Lower lobe of right lung (tissue), 2 donors: ENCODE measurements around the gene RPEL1. TPM values are rescaled to one million over a fixed set of nuclear protein-coding genes. Genes with fewer than 3 reads are reported as not detected.
"Not testable (repeated sequence)": the region's sequence is repeated elsewhere in the genome, so short reads cannot be mapped to it uniquely, and the experiment has no call there.

Experiments
- ATAC-seq, 2 donors: fragments of 200-7000 bp; cut with Tn5 transposase; one replicate each; pipeline ENCODE4 v1.9.1; 2020 to 2022; ENCODE audit warnings: mild to moderate bottlenecking in 2 of 2, moderate library complexity in 2 of 2
- DNase-seq: peaks from one replicate; pipeline ENCODE4 v3.0.0-alpha.2; 2020
- H3K27ac ChIP-seq: fragments of 200-600 bp; one replicate; pipeline ENCODE4 v1.8.0; 2022
- H3K27me3 ChIP-seq: fragments of 200-600 bp; one replicate; pipeline ENCODE4 v1.8.0; 2022; ENCODE audit warnings: low read depth
- H3K36me3 ChIP-seq: fragments of 200-600 bp; one replicate; pipeline ENCODE4 v1.8.0; 2022; ENCODE audit warnings: mild to moderate bottlenecking
- H3K4me1 ChIP-seq: fragments of 200-600 bp; one replicate; pipeline ENCODE4 v1.8.0; 2022
- H3K4me3 ChIP-seq: fragments of 200-600 bp; one replicate; pipeline ENCODE4 v1.8.0; 2022; ENCODE audit warnings: mild to moderate bottlenecking
- H3K9me3 ChIP-seq: fragments of 200-600 bp; one replicate; pipeline ENCODE4 v1.8.0; 2022
- intact Hi-C: fragments of 100-400 bp; cut with DNase I; formaldehyde crosslinking; loops from one replicate; pipeline ENCODE4 v1.11.0; 2022
- total RNA-seq: library from RNA; stranded (reverse); fragmentation: NEBNext Ultra II Directional; extraction: Animal tissue kit (Norgen Biotek cat#: 25700); gene quantifications from one replicate; pipeline ENCODE4 v1.2.1, GENCODE V29; 2021
- TF ChIP-seq, protein P1 (sequence below): fragments of 200-600 bp; IDR thresholded peaks from one replicate; pipeline ENCODE4 v1.8.0; 2022; ENCODE audit warnings: antibody characterized with exemption, mild to moderate bottlenecking
- donor health status: DM: no; HTN: yes; CAD: no; lungs with severe emphysema.

The RPEL1 gene
- total RNA-seq, 1 donor from 2014 or later, result 0.30 TPM

DNA sequence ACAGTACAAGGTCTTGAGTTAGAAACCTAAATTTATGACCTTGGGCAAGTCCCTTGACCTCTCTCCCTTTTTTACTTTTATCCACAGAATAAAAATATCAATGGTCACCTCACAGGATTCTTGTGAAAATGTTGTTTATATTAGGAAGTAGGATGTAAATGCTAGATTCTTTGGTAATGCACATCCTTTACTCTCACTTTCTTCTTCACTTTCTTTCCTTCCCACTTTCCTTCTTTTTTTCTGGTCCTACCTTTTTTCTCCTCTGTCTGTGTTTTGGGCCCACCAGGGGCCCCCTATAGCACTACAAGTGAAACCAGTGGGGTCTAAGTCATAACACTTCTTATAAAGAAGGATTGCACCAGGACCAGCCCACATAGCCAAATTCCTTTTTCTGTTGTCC, 12.1 kb downstream of the RPEL1 start:
- intact Hi-C loops, result no loop called here
- no peak overlapping the region for H3K27ac ChIP-seq
- H3K4me1 ChIP-seq, result no peaks in the 10 kb centered on the region
- ATAC-seq (no peak), DNase-seq (no peak)
- no peak overlapping the region for H3K4me3 ChIP-seq
- H3K36me3 ChIP-seq, result no peaks in the 10 kb centered on the region
- TF ChIP-seq, protein P1, sequence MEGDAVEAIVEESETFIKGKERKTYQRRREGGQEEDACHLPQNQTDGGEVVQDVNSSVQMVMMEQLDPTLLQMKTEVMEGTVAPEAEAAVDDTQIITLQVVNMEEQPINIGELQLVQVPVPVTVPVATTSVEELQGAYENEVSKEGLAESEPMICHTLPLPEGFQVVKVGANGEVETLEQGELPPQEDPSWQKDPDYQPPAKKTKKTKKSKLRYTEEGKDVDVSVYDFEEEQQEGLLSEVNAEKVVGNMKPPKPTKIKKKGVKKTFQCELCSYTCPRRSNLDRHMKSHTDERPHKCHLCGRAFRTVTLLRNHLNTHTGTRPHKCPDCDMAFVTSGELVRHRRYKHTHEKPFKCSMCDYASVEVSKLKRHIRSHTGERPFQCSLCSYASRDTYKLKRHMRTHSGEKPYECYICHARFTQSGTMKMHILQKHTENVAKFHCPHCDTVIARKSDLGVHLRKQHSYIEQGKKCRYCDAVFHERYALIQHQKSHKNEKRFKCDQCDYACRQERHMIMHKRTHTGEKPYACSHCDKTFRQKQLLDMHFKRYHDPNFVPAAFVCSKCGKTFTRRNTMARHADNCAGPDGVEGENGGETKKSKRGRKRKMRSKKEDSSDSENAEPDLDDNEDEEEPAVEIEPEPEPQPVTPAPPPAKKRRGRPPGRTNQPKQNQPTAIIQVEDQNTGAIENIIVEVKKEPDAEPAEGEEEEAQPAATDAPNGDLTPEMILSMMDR, result no peak
- no peaks in the 10 kb centered on the region for H3K9me3 ChIP-seq
- H3K27me3 ChIP-seq, result no peaks in the 10 kb centered on the region

DNA sequence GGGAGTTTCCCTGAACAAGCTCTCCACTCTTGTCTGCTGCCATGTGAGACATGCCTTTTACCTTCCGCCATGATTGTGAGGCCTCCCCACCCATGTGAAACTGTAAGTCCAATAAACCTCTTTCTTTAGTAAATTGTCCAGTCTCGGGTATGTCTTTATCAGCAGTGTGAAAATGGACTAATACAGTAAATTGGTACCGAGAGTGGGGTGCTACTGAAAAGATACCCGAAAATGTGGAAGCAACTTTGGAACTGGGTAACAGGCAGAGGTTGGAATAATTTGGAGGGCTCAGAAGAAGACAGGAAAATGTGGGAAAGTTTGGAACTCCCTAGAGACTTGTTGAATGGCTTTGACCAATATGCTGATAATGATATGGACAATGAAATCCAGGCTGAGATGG, 13.2 kb downstream of the RPEL1 start:
- DNase-seq, ATAC-seq, H3K9me3 ChIP-seq, H3K4me3 ChIP-seq, H3K27ac ChIP-seq, H3K4me1 ChIP-seq, intact Hi-C loops, H3K36me3 ChIP-seq, H3K27me3 ChIP-seq: not testable (repeated sequence)

DNA sequence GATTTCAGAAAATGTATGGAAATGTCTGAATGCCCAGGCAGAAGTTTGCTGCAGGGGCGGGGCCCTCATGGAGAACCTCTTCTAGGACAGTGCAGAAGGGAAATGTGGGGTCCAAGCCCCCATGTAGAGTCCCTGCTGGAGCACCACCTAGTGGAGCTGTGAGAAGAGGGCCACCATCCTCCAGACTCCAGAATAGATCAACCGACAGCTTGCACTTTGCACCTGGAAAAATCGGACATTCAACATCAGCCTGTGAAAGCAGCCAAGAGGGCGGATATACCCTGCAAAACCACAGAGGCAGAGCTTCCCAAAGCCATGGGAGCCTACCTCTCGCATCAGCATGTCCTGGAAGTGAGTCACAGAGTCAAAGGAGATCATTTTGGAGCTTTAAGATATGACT, 14.3 kb downstream of the RPEL1 start:
- Histone ChIP-seq H3K9me3 (no peaks in the 10 kb centered on the region), H3K27ac (no peak overlapping the region), H3K4me1 (no peaks in the 10 kb centered on the region), H3K4me3 (no peak overlapping the region), H3K36me3 (no peaks in the 10 kb centered on the region), H3K27me3 (no peaks in the 10 kb centered on the region)
- TF ChIP-seq, protein P1, result no peak
- intact Hi-C loops, result no loop called here
- no peak for ATAC-seq
- DNase-seq, result no peak

DNA sequence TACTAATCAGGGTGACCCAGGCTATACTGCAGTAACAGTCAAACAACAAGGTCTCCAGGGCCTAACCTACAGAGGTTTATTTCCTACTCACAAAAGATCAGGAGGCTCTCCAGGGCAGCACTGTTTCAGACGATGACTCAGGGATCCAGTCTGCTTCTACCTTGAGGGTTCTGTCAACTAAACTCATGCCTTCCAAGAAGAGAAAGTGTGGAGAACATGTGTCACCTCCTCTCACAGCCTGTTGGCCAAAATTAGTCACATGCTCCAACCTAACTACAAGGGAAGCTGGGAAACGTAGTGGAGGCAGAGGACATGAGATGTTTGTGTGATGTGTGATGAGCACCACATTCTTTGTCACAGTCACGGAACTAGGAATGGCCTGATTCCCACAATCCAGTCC, 16.5 kb downstream of the RPEL1 start:
- intact Hi-C loops, result no loop called here
- no peak for ATAC-seq
- Histone ChIP-seq H3K27me3 (peaks cover 5% of the 10 kb centered on the region), H3K36me3 (no peaks in the 10 kb centered on the region), H3K9me3 (no peaks in the 10 kb centered on the region), H3K27ac (no peak overlapping the region), H3K4me1 (no peaks in the 10 kb centered on the region), H3K4me3 (no peak overlapping the region)
- no peak for DNase-seq
- TF ChIP-seq, protein P1, result no peak

DNA sequence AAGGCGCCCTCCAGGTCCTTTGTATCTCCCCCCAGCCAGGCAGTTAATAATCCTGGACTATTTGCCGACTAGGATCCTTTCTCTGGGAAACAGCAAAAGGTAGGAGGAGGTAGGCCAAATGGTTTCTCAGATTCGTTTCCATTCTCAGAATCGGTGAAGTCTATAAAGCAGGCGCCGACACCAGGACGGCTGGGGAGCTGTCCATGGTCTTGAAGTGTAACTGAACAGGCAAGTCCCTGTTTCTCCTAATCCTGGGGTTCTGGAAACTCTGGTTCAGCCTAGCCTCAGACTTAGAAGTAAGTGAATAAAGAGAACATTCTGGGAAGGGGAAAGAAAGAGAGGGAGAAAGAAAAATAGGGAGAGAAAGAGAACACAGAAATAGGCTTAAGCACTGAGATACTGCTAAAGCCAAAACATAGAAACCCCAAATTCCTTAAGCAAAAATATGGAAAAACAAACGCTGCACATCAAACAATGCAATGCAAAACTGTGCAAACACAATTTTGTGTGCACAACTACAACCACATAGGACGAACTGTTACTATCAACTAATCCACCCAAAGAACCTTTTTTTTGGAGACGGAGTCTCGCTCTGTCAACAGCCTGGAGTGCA, 20.1 kb downstream of the RPEL1 start:
- ATAC-seq (peak in 1 of 2 donors; percentile 59), DNase-seq (no peak)
- Histone ChIP-seq H3K27ac (no peak overlapping the region), H3K36me3 (no peaks in the 10 kb centered on the region), H3K4me3 (no peak overlapping the region), H3K4me1 (no peaks in the 10 kb centered on the region), H3K9me3 (no peaks in the 10 kb centered on the region), H3K27me3 (peaks cover 19% of the 10 kb centered on the region)
- TF ChIP-seq, protein P1, result no peak
- intact Hi-C loops, result no loop called here

DNA sequence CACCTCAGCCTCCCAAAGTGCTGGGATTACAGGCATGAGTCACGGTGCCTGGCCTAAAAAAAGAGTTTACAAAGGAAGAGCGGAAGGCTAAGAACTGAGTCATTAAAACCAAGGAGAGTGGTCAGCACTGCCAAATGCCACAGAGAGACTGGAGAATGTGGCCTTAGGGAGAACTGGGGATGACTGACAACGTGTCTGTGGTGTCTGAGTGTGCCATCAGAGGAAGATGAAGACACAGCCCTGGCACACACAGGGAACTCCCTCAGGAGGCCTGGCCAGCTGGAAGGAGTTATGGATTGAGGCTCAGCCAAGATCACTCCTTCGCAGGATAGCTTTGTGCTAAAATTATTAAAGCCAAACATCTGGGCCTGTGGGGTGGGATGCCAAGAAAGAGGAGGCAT, 27.4 kb downstream of the RPEL1 start:
- Histone ChIP-seq H3K27ac (no peak overlapping the region), H3K36me3 (no peaks in the 10 kb centered on the region), H3K4me1 (peaks cover 6% of the 10 kb centered on the region), H3K27me3 (peaks cover 42% of the 10 kb centered on the region), H3K4me3 (no peak overlapping the region), H3K9me3 (no peaks in the 10 kb centered on the region)
- intact Hi-C loops, result no loop called here
- DNase-seq (no peak), ATAC-seq (no peak)
- TF ChIP-seq, protein P1, result no peak
